T-cell (primary cell): ENCODE data around the gene RHEX. TPM values are rescaled to one million over a fixed set of nuclear protein-coding genes. Genes with fewer than 3 reads are reported as not detected.

Source experiments
- ATAC-seq, 4 experiments: fragments of 200-7000 bp in 3 of 4; fragments of 150-1000 bp in 1 of 4; cut with Tn5 transposase; replicated peaks in 1 of 4; 1 replicate in 3 of 4; 2 replicates in 1 of 4; pipeline ENCODE4 v1.10.0; 2021; ENCODE audit warnings: moderate library complexity in 3 of 4, mild to moderate bottlenecking in 2 of 4, moderate number of reproducible peaks in 1 of 4
- CTCF ChIA-PET, 2 donors: fragments of 300-600 bp; sonication (Branson Sonifier 250); formaldehyde crosslinking; loops; one replicate each; lab custom pipeline; 2022; ENCODE audit warnings: antibody characterized with exemption in 2 of 2; lab: Charles Lee
- POLR2A ChIA-PET, 2 donors: fragments of 300-600 bp; sonication (Branson Sonifier 250); formaldehyde crosslinking; loops; one replicate each; lab custom pipeline; 2022; ENCODE audit warnings: antibody characterized with exemption in 2 of 2; lab: Charles Lee
- DNase-seq, 35 experiments: peaks; one replicate each; pipeline versions ENCODE4 v3.0.0 to v3.0.0-alpha.2; 2013 to 2023
- H3K27ac ChIP-seq: one replicate; pipeline ENCODE4 v1.5.1; 2013; ENCODE audit warnings: low read length
- H3K27me3 ChIP-seq, 2 experiments: replicated peaks in 1 of 2; 1 replicate in 1 of 2; 2 replicates in 1 of 2; pipeline versions ENCODE4 v1.6.1 to v1.7.0; 2013; ENCODE audit warnings: low read length in 1 of 2, mixed read lengths in 1 of 2; ENCODE audit not compliant: control insufficient read depth in 2 of 2, insufficient read depth in 2 of 2; ENCODE audit errors: extremely low read depth in 1 of 2
- H3K36me3 ChIP-seq, 2 donors: 1 replicate in 1 of 2; 2 replicates in 1 of 2; pipeline versions ENCODE4 v1.6.1 to v1.7.0; 2013; ENCODE audit warnings: low read length in 1 of 2; ENCODE audit not compliant: control insufficient read depth in 2 of 2, insufficient read depth in 1 of 2; ENCODE audit errors: extremely low read depth in 1 of 2
- H3K4me1 ChIP-seq, 2 experiments: 1 replicate in 1 of 2; 2 replicates in 1 of 2; pipeline versions ENCODE4 v1.6.1 to v1.7.0; 2013; ENCODE audit warnings: low read length in 2 of 2, mixed read lengths in 1 of 2; ENCODE audit not compliant: insufficient read depth in 2 of 2, control insufficient read depth in 1 of 2; ENCODE audit errors: extremely low read depth in 1 of 2
- H3K4me3 ChIP-seq, 2 donors: 1 replicate in 1 of 2; 2 replicates in 1 of 2; pipeline versions ENCODE4 v1.5.1 to v1.7.0; 2013; ENCODE audit warnings: mild to moderate bottlenecking in 2 of 2, low read length in 1 of 2, moderate library complexity in 1 of 2; ENCODE audit not compliant: control insufficient read depth in 1 of 2; ENCODE audit errors: extremely low read depth in 1 of 2
- H3K9me3 ChIP-seq: 2 replicates; pipeline ENCODE4 v1.7.0; 2013
- H3K27ac Mint-ChIP-seq, 2 donors: one replicate each; pipeline ENCODE4 v1.8.0; 2020 to 2021; ENCODE audit warnings: mild to moderate bottlenecking in 2 of 2, mixed read lengths in 2 of 2
- H3K27me3 Mint-ChIP-seq, 2 donors: one replicate each; pipeline ENCODE4 v1.8.0; 2021 to 2022; ENCODE audit warnings: mixed read lengths in 2 of 2
- H3K36me3 Mint-ChIP-seq: one replicate; pipeline ENCODE4 v1.8.0; 2021; ENCODE audit warnings: mixed read lengths
- H3K4me1 Mint-ChIP-seq, 3 donors: one replicate each; pipeline ENCODE4 v1.8.0; 2020 to 2022; ENCODE audit warnings: mixed read lengths in 3 of 3, mild to moderate bottlenecking in 1 of 3
- H3K4me3 Mint-ChIP-seq, 3 donors: one replicate each; pipeline ENCODE4 v1.8.0; 2020 to 2022; ENCODE audit warnings: mild to moderate bottlenecking in 3 of 3, mixed read lengths in 3 of 3, moderate library complexity in 3 of 3
- H3K9me3 Mint-ChIP-seq, 3 donors: one replicate each; pipeline ENCODE4 v1.8.0; 2020 to 2022; ENCODE audit warnings: mixed read lengths in 3 of 3
- WGBS: methylation state at CpG from one replicate; pipeline ENCODE4 v1.1.5; 2013; ENCODE audit warnings: missing lambda C conversion rate; ENCODE audit not compliant: insufficient coverage; 5-methylcytosine and 5-hydroxymethylcytosine counted together
- total RNA-seq, 35 experiments: library from RNA in 6 of 35; stranded (reverse) in 6 of 35; fragments of 120-200 nt in 1 of 35; gene quantifications; one replicate each; pipeline versions ENCODE4 v1.2.1 to v1.2.4 and lab custom pipeline; 2013 to 2026

RHEX gene
- total RNA-seq, 5 donors from 2014 or later (not counting 1 experiment from before 2014, with no cell fraction given), result 0.28 to 1.6 (median 1.2) TPM; not detected in 1

- POLR2A ChIA-PET, result no interaction called here
- H3K4me3 Mint-ChIP-seq, result no peak overlapping the region
- H3K27ac ChIP-seq, result no peak overlapping the region
- H3K9me3 ChIP-seq, result no peaks in the 10 kb centered on the region
- no peaks in the 10 kb centered on the region for H3K9me3 Mint-ChIP-seq
- H3K36me3 ChIP-seq, result no peaks in the 10 kb centered on the region
- WGBS, result 94% methylated on average over 6 of the region's 9 CpGs
- no peaks in the 10 kb centered on the region for H3K36me3 Mint-ChIP-seq
- H3K4me3 ChIP-seq, result no peak overlapping the region
- DNase-seq, result no peak
- peaks cover 8 to 34% (median 20%) of the 10 kb centered on the region in 3 donors for H3K4me1 Mint-ChIP-seq
- ATAC-seq, result no peak
- H3K4me1 ChIP-seq, result peaks cover 3 to 11% of the 10 kb centered on the region in 2 experiments
- H3K27me3 Mint-ChIP-seq, result peaks cover 0 to 4% of the 10 kb centered on the region in 2 donors
- H3K27ac Mint-ChIP-seq, result no peak overlapping the region
- CTCF ChIA-PET, result no interaction called here
- peaks cover 0 to 11% of the 10 kb centered on the region in 2 experiments for H3K27me3 ChIP-seq
Measured at GRCh38 chr1:206037581-206037980, 15.4 kb upstream of the RHEX start.

- POLR2A ChIA-PET, result interaction anchor here in 1 of 2 donors (0.7 kb wide), 1 partner anchor 659 kb away, joined by 4 read pairs; no protein-coding TSS in a partner anchor
- Histone ChIP-seq H3K27ac (peak overlapping the region; percentile 18), H3K4me1 (peaks cover 3 to 11% of the 10 kb centered on the region in 2 experiments), H3K27me3 (peaks cover 0 to 15% of the 10 kb centered on the region in 2 experiments), H3K9me3 (no peaks in the 10 kb centered on the region), H3K36me3 (no peaks in the 10 kb centered on the region), H3K4me3 (no peak overlapping the region)
- H3K4me1 Mint-ChIP-seq, result peaks cover 8 to 32% (median 20%) of the 10 kb centered on the region in 3 donors
- H3K27me3 Mint-ChIP-seq, result peaks cover 0 to 4% of the 10 kb centered on the region in 2 donors
- peak in 2 of 4 experiments; percentile 26 to 27 for ATAC-seq
- H3K9me3 Mint-ChIP-seq, result no peaks in the 10 kb centered on the region
- H3K4me3 Mint-ChIP-seq, result peak overlapping the region in 1 of 3 donors; percentile 4
- H3K36me3 Mint-ChIP-seq, result no peaks in the 10 kb centered on the region
- 8% methylated on average over 2 of the region's 7 CpGs for WGBS
- peak overlapping the region; percentile 16 to 83 for H3K27ac Mint-ChIP-seq
- CTCF ChIA-PET, result interaction anchor here in 1 of 2 donors (0.7 kb wide), 1 partner anchor 886 kb away, joined by 3 read pairs; no protein-coding TSS in a partner anchor
- no peak for DNase-seq
Measured at GRCh38 chr1:206039046-206039973, 13.7 kb upstream of the RHEX start.

- peak overlapping the region in 1 of 2 donors; percentile 15 for H3K27ac Mint-ChIP-seq
- CTCF ChIA-PET, result interaction anchor here in 1 of 2 donors (0.5 kb wide), 2 partner anchors 63 to 1281 kb away, joined by 4 to 5 read pairs; no protein-coding TSS in a partner anchor
- no peaks in the 10 kb centered on the region for H3K36me3 ChIP-seq
- peaks cover 8 to 25% (median 15%) of the 10 kb centered on the region in 3 donors for H3K4me1 Mint-ChIP-seq
- peaks cover 0 to 12% of the 10 kb centered on the region in 2 experiments for H3K27me3 ChIP-seq
- H3K36me3 Mint-ChIP-seq, result no peaks in the 10 kb centered on the region
- H3K27me3 Mint-ChIP-seq, result peaks cover 0 to 4% of the 10 kb centered on the region in 2 donors
- POLR2A ChIA-PET, result interaction anchor here in 1 of 2 donors (0.7 kb wide), 1 partner anchor 658 kb away, joined by 4 read pairs; no protein-coding TSS in a partner anchor
- peaks cover 3 to 7% of the 10 kb centered on the region in 2 experiments for H3K4me1 ChIP-seq
- ATAC-seq (no peak), DNase-seq (no peak)
- no peak overlapping the region for H3K27ac ChIP-seq
- no peak overlapping the region for H3K4me3 Mint-ChIP-seq
- 93% methylated on average over 2 of the region's 5 CpGs for WGBS
- no peaks in the 10 kb centered on the region for H3K9me3 Mint-ChIP-seq
- H3K9me3 ChIP-seq, result no peaks in the 10 kb centered on the region
- H3K4me3 ChIP-seq, result no peak overlapping the region
Measured at GRCh38 chr1:206040328-206040727, 12.6 kb upstream of the RHEX start.

GRCh38 chr1:206041640-206042039 lies 11.3 kb upstream of the RHEX start:
- POLR2A ChIA-PET, result no interaction called here
- H3K9me3 Mint-ChIP-seq, result no peaks in the 10 kb centered on the region
- ATAC-seq (no peak), DNase-seq (no peak)
- Histone ChIP-seq H3K27me3 (peaks cover 0 to 12% of the 10 kb centered on the region in 2 experiments), H3K4me3 (no peak overlapping the region), H3K27ac (no peak overlapping the region), H3K4me1 (peaks cover 3 to 7% of the 10 kb centered on the region in 2 experiments), H3K9me3 (no peaks in the 10 kb centered on the region), H3K36me3 (no peaks in the 10 kb centered on the region)
- WGBS, result 43% methylated on average over 4 of the region's 7 CpGs
- H3K36me3 Mint-ChIP-seq, result no peaks in the 10 kb centered on the region
- H3K27me3 Mint-ChIP-seq, result peaks cover 0 to 4% of the 10 kb centered on the region in 2 donors
- peak overlapping the region in 1 of 2 donors; percentile 55 for H3K27ac Mint-ChIP-seq
- peaks cover 8 to 25% (median 15%) of the 10 kb centered on the region in 3 donors for H3K4me1 Mint-ChIP-seq
- H3K4me3 Mint-ChIP-seq, result no peak overlapping the region
- CTCF ChIA-PET, result no interaction called here

GRCh38 chr1:206047271-206047670 lies 5.7 kb upstream of the RHEX start:
- CTCF ChIA-PET, result no interaction called here

GRCh38 chr1:206048582-206048981 lies 4.4 kb upstream of the RHEX start:
- H3K27me3 Mint-ChIP-seq, result no peaks in the 10 kb centered on the region
- H3K9me3 Mint-ChIP-seq, result no peaks in the 10 kb centered on the region
- H3K4me1 Mint-ChIP-seq, result peaks cover 19 to 35% (median 24%) of the 10 kb centered on the region in 3 donors
- no peak overlapping the region for H3K4me3 Mint-ChIP-seq
- no peak for DNase-seq
- 93% methylated on average over 6 of the region's 6 CpGs for WGBS
- H3K4me1 ChIP-seq, result peaks cover 11% of the 10 kb centered on the region in 2 experiments
- no peaks in the 10 kb centered on the region for H3K36me3 Mint-ChIP-seq
- ChIA-PET POLR2A (no interaction called here), CTCF (interaction anchor here in 1 of 2 donors (0.8 kb wide), 1 partner anchor 57 kb away, joined by 3 read pairs; no protein-coding TSS in a partner anchor)
- H3K4me3 ChIP-seq, result no peak overlapping the region
- H3K27me3 ChIP-seq, result peaks cover 0 to under 1% of the 10 kb centered on the region in 2 experiments
- no peaks in the 10 kb centered on the region for H3K36me3 ChIP-seq
- H3K9me3 ChIP-seq, result no peaks in the 10 kb centered on the region
- ATAC-seq, result no peak
- H3K27ac Mint-ChIP-seq, result no peak overlapping the region
- no peak overlapping the region for H3K27ac ChIP-seq

More at GRCh38 chr1:206047271-206047670, 5.7 kb upstream of the RHEX start:
- no peak for DNase-seq
- Histone ChIP-seq H3K9me3 (no peaks in the 10 kb centered on the region), H3K27me3 (peaks cover 0 to 4% of the 10 kb centered on the region in 2 experiments), H3K4me3 (no peak overlapping the region), H3K36me3 (no peaks in the 10 kb centered on the region), H3K4me1 (peaks cover 11% of the 10 kb centered on the region in 2 experiments), H3K27ac (no peak overlapping the region)
- ATAC-seq, result no peak
- Mint-ChIP-seq H3K9me3 (no peaks in the 10 kb centered on the region), H3K27ac (no peak overlapping the region), H3K4me1 (peaks cover 14 to 25% (median 19%) of the 10 kb centered on the region in 3 donors), H3K4me3 (no peak overlapping the region), H3K27me3 (no peaks in the 10 kb centered on the region), H3K36me3 (no peaks in the 10 kb centered on the region)
- no CpG with 5 or more reads among the region's 4 CpGs for WGBS
- POLR2A ChIA-PET, result no interaction called here
